ENCODE data around the gene POC1B.

- TF ChIP-seq, protein P1, sequence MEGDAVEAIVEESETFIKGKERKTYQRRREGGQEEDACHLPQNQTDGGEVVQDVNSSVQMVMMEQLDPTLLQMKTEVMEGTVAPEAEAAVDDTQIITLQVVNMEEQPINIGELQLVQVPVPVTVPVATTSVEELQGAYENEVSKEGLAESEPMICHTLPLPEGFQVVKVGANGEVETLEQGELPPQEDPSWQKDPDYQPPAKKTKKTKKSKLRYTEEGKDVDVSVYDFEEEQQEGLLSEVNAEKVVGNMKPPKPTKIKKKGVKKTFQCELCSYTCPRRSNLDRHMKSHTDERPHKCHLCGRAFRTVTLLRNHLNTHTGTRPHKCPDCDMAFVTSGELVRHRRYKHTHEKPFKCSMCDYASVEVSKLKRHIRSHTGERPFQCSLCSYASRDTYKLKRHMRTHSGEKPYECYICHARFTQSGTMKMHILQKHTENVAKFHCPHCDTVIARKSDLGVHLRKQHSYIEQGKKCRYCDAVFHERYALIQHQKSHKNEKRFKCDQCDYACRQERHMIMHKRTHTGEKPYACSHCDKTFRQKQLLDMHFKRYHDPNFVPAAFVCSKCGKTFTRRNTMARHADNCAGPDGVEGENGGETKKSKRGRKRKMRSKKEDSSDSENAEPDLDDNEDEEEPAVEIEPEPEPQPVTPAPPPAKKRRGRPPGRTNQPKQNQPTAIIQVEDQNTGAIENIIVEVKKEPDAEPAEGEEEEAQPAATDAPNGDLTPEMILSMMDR (conservative IDR thresholded peaks at IDR 0.05; ENCODE audit: low read depth, low read length), result no peak
- TF ChIP-seq EZH2 (IDR thresholded peaks at IDR 0.05; ENCODE audit: borderline replicate concordance, low read depth, low read length, poor library complexity, severe bottlenecking), result no peak
These were observed 483 bp downstream of the POC1B start for GRCh38 chr12:89525305-89525823.

Data from A673 (cell line).